Stimulated activated CD8-positive, alpha-beta memory T cell treated with anti-CD3 and anti-CD28 coated beads, Interleukin-12 subunit alpha, Interleukin-12 subunit beta, amount 100 ng/mL, for 24 hours (primary cell): ENCODE measurements around the gene RAB11FIP2.
"Not testable (repeated sequence)": the region's sequence is repeated elsewhere in the genome, so short reads cannot be mapped to it uniquely, and the experiment has no call there.

Source experiments
- DNase-seq: peaks from one replicate; pipeline ENCODE4 v3.0.0-alpha.2; 2020; ENCODE audit errors: extremely low read depth

RAB11FIP2 gene, protein sequence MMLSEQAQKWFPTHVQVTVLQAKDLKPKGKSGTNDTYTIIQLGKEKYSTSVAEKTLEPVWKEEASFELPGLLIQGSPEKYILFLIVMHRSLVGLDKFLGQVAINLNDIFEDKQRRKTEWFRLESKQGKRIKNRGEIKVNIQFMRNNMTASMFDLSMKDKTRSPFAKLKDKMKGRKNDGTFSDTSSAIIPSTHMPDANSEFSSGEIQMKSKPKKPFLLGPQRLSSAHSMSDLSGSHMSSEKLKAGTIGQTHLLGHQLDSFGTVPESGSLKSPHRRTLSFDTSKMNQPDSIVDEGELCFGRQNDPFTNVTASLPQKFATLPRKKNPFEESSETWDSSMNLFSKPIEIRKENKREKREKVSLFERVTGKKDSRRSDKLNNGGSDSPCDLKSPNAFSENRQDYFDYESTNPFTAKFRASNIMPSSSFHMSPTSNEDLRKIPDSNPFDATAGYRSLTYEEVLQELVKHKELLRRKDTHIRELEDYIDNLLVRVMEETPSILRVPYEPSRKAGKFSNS

DNA sequence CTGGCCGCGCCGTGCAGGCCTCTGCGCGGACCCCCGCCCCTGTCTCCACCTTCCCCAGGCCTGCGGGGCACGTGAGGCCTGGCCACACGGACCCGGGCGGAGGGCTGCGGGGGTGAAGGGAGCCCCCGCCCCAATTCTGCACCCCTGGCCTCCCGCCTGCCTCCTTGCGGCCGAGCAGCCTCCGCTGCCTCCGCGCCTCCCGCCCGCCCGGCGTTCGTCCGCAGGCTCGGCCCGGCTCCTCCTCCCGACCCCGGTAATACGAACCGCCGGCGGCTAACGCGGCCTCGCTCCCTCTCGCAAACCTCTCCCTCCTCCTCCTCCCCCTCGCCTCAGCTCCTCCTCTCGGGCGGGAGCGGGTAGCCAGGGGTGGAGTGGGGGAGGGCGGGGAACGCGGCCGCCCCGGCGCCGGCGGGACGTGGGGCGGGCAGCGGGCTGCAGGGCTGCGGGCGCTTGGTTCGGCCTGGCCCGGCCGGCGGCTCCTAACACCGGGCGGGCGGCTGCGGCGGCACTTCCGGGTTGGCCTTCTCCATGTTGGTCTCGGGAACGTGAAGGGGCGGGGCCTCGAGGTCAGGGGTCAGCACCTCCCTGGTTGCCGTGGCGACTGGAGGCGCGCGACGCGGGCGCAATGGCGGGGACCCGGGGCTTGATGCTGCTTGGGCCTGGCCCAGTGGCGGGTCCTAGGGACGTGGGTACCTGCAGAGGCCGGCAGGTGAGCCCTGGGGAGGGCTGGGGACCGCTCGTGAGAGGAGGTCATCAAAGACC, at the start of gene RAB11FIP2:
TSS of gene RAB11FIP2 (minus strand) at position 547 of the 762 bp plus-strand sequence. CDS start 778 bp downstream, outside the sequence.
- DNase-seq: peak; percentile 86

DNA sequence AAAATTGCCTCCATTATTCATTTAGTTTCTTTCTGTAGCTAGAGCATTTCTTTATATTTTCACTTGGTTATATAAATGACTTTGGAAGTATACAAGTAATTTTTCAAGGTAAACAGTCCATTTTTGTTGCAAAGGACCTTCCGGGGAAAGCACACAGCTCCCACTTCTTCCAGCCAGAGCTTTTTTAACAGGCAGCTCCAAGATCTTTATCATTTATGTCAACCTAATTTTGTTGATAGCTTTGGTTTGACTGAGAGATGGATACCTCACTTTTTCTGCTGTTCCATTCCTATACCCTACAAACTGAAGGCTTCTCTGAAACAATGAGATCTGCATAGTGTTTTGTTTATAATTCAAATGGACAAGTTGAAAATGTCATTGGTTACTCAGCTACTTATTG, 49.3 kb upstream of the RAB11FIP2 start:
- DNase-seq: no peak

DNA sequence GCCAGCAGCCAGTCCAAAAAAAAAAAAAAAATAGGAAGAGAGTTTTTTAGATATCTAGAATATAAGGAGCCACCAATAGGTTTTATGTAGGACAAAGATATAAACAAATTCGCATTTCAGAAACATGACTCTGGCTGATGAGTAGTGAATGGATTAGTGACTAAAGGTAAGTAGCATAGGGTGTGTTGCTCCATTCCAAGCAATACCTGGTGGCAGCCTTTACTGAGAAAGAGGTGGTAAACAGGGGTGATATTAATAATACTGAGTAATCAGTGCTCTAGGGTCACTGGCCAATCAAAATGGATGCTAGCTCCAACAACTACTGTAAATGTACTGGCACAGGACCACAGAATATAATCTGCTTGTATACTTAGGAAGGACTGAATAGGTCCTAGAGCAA, 45.5 kb upstream of the RAB11FIP2 start:
- no peak for DNase-seq

DNA sequence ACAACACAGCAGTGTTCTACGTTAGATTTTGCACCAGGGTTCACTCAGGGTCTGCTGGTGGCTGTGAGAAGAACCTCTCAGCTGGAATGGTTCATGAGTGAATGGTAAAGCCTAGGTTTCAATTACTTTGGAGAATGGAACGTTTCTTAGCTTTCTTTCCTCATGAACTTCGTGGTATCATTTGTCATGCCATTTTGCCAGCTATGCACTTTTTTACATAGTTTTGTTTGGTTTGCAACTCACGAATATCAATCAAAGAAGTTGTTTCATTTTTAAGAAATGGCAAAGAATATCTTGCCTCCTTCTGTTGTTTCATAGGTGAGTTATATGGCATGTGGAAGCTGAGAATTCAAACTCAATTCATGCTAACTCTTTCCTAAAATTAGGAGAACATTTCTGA, 34.1 kb upstream of the RAB11FIP2 start:
- DNase-seq: no peak

DNA sequence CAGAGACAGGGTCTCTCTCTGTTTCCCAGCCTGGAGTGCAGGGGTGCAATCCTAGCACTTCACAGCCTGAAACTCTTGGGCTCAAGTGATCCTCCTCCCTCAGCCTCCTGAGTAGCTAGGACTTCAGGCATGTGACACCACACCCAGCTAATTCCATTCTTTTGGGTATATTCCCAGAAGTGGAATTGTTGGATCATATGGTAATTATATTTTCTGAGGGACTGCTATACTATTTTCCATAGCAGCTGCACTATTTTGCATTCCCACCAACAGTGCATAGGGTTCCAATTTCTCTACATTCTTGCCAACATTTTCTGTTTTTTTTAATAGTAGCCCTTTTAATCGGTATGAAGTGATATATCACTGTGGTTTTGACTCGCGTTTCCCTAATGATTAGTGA, 30.0 kb upstream of the RAB11FIP2 start:
- no peak for DNase-seq

DNA sequence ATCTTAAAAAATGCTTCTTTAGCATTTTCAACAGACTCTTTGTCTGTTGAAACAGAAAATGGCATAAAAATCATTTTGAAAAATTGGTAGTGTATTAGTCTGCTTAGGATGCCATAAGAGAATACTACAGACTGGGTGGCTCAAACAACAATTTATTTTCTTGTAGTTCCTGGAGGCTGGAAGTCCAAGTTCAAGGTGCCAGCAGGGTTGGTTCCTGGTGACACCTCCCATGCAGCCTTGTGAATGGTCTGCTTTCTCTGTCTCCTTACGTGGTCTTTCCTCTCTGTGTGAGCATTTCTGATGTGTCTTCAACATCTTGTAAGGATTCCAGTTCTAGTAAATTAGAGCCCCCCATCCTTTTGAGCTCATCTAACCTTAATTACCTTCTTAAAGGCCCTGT, 26.1 kb upstream of the RAB11FIP2 start:
- DNase-seq: no peak

DNA sequence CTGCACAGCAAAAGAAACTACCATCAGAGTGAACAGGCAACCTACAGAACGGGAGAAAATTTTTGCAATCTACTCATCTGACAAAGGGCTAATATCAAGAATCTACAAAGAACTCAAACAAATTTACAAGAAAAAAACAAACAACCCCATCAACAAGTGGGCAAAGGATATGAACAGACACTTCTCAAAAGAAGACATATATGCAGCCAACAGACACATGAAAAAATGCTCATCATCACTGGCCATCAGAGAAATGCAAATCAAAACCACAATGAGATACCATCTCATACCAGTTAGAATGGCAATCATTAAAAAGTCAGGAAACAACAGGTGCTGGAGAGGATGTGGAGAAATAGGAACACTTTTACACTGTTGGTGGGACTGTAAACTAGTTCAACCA, 20.6 kb upstream of the RAB11FIP2 start:
- DNase-seq: not testable (repeated sequence)

DNA sequence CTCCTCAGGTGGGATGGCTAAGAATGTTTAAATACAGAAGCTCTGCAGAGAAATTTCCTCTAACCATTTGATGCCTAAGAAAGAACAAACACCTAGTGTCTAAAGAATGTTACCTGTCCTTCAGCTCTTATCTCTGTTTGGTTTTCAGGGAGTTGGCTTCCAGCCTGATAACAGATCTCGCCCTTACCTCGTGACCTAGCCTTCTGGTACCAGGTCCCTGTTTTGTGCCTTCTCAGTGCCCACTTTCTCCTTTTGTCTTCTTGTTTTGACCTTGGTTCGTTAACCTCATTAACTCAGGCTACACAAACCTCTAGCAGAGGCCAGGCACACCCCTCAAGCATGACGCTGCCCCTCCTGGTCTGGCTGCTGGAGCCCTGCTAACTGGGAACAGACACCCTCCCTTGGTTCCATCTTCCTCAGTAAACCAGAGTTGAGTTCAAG, 16.1 kb upstream of the RAB11FIP2 start:
- no peak for DNase-seq

DNA sequence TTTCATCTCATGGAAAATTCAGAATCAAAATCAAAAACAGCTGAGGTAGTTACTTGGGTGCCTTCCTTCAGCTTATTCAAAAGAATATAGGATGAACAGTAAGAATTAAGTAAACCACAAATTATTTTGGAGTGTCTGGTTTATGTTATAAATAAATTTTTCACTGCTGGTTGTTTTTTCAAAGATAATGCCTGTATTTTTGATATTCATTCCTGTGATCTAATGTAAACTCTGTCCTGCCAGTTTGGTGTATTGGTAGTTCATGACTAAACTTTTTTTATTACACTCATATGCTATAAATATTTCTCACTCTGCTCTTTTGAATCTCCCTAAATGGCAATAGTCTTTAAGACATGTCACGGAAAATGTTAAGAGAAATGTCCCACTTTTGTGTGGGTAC, 11.6 kb upstream of the RAB11FIP2 start:
- DNase-seq: no peak

DNA sequence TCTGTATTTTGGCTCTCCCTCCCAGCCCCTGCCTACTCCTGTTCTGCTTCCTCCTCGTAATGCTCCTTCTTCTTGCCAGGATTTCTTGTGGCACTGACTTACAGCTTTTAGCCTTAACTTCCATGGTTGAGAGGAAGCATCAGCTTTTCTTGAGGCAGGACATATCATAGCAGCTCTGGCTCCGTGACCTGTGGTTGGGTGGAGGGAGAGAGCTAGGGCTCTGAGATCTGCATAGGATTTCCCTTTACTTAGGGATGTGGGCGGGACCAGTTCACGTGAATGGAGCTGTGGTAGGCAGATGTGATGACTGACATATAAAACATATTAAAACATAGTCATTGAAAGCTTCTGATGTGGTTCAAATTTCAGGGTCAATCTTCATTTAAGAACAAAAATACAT, 10.6 kb upstream of the RAB11FIP2 start:
- no peak for DNase-seq

DNA sequence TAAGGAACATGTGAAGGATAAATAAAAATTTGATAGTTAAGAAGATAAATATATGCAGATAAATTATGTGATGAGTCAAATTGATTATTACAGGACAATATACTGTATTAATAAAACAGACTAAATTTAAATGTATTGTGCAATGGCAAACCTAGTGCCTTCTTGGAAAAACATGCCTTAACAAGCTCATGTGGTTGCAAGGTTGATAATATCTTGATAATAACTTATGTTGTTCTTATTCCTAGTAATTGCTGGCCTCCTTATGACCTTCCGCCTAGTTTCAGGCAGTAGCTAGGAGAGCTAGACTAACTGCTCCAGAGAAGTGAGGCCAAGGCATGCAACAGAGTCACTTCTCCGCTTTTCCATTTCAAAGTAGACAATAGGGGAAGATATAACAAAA, 7.6 kb upstream of the RAB11FIP2 start:
- no peak for DNase-seq

DNA sequence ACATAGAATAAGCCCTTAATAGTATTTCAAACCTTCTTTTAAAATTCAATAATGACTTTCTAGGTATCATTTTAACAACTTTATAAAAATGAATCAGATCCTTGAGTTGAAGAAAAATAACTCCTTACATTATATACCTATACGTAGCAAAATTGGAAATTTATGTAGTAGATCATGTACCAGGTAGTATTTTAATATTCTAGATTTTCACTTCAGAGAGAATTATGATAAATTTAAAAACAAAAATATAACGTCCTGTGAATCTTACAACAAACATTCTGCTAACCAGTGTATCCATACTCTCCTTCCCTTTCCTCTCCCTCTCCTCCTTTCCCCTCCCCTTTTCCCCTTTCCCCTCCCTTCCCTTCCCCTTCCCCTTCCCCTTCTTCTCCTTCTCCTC, 6.1 kb upstream of the RAB11FIP2 start:
- no peak for DNase-seq

DNA sequence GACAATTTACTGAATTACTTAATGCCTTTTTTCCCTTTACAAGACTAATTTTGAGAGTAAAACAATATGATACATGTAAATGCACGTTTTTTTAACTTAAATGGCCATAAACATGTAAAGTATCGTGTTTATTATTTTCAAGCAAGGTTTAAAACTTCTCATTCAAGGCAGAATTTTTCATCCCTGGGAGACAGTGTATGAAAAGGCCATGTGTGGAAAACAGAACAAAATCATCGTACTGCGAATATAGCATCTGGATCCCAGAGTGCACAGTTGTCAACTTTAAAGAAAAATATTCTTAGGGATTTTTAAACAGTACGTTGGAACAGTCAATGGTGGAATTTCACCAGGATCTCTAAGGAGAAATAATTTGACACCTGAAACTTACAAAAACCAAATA, 1.1 kb upstream of the RAB11FIP2 start:
- DNase-seq: no peak

DNA sequence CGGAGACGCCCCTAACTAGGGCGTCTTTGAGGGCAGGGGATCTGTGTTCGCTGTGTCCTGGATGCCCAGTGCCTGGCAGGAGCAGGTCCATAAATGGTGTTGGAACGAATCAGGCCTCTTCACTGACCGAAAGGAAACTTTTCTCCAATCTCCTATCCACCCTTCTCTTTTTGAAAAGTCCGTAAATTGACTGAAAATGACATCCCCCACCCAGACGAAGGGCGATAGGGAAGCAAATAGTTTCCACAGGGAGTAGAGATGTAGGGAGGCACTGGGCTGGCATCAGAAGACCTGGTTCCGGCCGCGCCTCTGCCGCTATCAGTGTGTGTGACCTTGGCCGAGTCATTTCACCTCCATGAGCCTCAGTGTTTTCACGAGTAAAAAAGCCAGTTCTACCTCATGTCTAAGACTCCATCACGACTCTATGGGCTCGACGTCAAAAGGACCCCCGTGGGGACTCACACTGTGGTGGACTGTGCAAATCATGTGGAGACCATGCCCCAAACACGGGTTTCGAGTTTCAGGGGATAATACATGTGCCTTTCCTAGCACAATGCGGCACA, 497 bp upstream of the RAB11FIP2 start:
- DNase-seq: no peak

DNA sequence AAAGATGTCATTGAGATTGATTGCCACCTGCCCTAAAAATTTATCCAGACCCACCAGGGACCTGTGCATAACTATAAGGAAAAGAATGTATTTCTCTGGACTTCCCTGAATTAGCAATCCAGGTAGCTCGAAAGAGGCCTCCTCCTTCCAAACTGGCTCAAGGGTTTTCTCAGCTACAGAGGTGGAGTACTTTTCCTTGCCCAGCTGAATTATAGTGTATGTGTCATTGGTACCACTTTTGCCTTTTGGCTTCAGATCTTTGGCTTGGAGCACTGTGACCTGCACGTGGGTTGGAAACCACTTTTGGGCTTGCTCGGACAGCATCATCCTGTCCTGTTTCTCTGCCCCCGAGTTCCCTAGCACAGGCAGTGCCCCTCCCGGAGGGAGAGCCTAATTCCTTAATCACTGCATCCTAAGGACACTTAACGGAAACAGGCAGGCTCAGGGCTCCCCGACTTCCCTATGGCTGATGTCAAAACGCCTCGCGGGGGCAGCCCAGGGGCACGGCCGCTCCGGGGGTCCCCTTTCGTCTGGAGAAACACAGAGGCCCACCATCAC, 825 bp downstream of the RAB11FIP2 start:
- no peak for DNase-seq

DNA sequence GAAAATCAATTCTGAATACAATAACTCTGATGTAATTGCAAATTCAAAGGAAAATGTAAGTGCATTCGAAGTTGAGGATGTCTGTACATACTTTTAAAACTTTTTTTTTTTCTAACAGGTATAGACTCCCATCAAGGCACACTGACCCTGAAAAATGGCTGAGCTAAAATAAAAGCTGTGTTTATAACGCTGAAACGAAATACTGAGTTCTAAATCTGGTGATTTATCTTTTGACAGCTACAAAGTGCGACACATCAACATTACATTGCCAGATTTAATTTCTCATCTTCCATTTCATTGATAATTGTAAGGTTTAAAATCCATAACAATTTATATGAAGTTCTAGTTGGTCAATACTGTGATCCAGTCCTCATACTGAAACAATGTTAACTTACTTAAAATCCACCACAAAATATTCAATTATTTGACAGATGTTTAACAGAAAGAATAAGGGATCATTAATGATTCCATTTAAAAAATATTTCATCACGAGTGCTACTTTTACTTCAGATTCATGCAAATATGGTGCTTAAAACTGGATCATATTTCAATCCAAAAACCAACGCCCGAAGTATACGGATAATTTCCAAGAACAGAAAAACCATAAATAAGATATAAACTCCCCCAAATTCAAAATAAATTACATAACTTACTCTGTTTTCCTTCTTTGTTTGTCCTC, 1.4 kb downstream of the RAB11FIP2 start:
- no peak for DNase-seq

DNA sequence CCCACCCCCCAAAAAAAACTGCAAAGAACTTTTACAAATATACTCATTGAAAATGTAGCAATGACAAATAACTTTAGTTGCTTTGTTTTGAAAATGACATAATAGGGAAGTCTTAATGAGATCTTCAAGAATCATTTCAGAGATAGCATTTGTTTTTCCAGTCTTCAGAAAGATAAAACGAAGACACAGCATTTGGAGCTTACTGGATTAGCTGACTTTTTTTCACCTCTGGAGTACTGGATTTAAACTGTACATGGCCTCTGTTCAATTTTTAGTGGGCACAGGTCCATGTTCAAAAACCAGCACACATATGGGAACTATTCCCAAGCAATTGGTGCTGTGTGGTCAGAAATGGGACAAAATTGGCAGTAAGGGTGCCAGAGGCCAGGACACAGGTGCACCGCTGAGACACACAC, 3.9 kb downstream of the RAB11FIP2 start:
- DNase-seq: no peak

DNA sequence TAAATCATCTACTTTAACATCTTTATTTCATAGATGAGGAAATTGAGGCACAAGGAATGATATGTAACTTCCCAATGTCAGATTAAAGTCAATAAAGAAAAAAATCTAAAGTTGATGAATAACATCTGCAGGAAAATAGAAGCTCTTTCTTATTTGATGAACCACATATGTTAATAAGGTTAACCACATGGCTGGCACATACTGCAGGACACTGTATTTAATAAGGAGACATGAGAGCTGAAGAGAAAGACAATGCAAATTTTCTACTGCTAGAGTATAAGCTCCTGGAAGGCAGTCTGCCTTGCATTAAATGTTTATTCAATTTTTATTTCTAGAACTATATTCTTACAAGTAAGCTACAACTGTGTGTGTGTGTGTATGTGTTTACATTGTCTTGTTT, 4.4 kb downstream of the RAB11FIP2 start:
- no peak for DNase-seq

DNA sequence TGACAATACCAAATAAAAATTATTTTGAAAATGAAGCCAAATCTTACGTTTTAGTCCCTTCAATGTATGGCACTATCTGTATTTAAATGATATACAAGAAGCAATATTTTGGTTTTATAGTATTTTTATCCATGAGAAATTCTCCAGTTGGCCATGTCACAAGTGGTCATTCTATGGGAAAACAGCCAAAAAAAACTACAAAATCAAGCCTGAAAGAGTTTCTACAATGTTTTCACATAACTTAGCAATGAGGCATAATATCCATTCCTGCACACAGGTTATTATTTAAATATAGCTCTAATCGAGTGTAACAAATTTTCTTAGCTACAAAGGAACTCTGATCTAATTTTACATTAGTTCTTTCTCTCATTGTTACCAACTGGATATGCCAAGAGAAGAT, 5.4 kb downstream of the RAB11FIP2 start:
- DNase-seq: no peak

DNA sequence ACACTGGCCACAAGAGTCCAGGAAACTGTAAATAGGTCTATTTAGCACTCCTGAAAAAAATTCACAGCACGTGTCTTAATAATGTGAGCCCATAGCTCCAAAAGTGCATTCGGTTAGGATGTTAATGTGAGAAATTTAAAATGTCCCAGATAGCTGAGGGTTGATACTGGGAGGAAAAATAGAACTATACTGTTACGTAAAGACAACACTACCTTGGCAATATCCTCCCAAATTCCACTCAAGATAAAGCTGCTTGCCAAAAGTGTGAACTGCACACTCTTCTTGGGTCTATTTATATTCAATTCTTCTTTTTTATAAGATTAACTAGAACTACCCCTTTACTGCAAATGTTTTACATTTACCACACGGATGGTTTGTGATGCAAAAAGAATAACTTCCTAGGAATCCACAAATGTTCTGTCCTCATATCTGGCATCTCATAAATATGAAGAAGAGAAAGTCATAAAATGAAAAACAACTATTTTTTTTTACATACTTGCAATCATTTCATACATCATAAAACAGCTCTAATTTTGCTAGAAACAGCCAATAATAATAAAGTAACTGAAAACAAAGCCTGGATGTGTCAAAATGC, 10.4 kb downstream of the RAB11FIP2 start:
- no peak for DNase-seq

DNA sequence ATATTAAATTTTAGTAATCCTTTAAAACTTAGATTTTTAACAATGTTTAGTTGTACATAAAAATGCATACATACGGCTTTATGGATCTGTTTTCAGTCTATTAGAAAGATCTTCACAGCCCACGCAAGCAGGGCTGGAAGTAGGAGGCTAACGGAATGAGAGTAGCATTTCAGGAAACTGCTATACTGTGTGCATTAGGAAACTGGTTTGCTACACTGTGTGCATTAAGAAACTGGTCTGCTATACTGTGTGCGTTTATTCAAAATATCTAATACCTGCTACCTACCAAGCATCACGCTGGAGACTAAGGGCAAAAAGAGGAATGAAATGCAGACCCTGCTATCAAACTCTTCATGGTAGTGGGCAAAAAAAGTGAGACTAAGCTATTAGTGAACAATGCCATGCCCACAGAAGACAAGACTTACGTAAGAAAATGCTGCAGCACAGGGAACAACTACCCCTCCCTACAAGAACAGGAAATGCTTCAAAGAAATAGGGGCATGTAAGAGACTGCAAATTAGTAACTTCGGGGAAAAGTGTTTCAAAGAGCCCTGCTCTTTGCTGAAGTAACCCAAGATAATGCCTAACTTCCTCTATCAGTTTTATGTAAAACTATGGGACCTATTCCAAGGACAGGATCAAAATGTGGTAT, 11.3 kb downstream of the RAB11FIP2 start:
- no peak for DNase-seq
